GM12801 (cell line): ENCODE measurements around the gene CALB2.

Source experiments
- CTCF ChIP-seq: IDR thresholded peaks from one replicate; pipeline ENCODE4 v1.5.1; 2011; ENCODE audit warnings: control low read depth; ENCODE audit not compliant: insufficient read length; ENCODE audit errors: extremely low read depth

CALB2 gene

GRCh38 chr16:71338193-71338592 is 20.3 kb upstream of the CALB2 start:
- no peak for TF ChIP-seq CTCF

- TF ChIP-seq CTCF: no peak
Measured at GRCh38 chr16:71338632-71339031, 19.9 kb upstream of the CALB2 start.

GRCh38 chr16:71339236-71340171 is 19.0 kb upstream of the CALB2 start:
- TF ChIP-seq CTCF: no peak

- no peak for TF ChIP-seq CTCF
Measured at GRCh38 chr16:71340406-71340805, 18.1 kb upstream of the CALB2 start.

- no peak for TF ChIP-seq CTCF
Measured at GRCh38 chr16:71341881-71342280, 16.6 kb upstream of the CALB2 start.

- no peak for TF ChIP-seq CTCF
Measured at GRCh38 chr16:71343078-71343477, 15.4 kb upstream of the CALB2 start.

- TF ChIP-seq CTCF: no peak
Measured at GRCh38 chr16:71344315-71344905, 14.1 kb upstream of the CALB2 start.
